ENCODE measurements around the gene KANSL3.
"Not testable (repeated sequence)": the region's sequence is repeated elsewhere in the genome, so short reads cannot be mapped to it uniquely, and the experiment has no call there.

Gene KANSL3

DNA sequence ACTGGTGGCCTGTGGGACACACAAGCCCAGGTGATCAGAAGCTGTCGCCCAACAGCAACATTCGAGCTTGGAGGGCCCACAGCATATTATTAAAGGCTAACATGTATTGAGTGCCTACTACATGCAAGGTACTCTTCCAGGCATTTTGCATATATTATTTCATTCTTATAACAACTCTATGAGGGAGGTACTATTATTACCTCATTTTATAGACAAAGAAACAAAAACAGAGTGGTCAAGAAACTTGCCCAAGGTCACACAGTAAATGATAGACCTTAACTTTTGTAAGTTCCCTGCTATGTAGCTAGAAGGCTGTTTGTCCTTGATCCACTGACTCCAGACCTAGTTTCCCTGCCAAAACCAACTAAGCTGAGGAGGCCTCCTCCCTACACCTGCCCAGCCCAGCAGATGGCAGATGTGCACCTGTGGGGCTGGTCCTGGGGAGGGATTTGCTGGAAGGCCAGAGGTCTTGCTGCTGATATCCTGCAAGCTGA is 35.7 kb downstream of the KANSL3 start:
- DNase-seq, result no peak

DNA sequence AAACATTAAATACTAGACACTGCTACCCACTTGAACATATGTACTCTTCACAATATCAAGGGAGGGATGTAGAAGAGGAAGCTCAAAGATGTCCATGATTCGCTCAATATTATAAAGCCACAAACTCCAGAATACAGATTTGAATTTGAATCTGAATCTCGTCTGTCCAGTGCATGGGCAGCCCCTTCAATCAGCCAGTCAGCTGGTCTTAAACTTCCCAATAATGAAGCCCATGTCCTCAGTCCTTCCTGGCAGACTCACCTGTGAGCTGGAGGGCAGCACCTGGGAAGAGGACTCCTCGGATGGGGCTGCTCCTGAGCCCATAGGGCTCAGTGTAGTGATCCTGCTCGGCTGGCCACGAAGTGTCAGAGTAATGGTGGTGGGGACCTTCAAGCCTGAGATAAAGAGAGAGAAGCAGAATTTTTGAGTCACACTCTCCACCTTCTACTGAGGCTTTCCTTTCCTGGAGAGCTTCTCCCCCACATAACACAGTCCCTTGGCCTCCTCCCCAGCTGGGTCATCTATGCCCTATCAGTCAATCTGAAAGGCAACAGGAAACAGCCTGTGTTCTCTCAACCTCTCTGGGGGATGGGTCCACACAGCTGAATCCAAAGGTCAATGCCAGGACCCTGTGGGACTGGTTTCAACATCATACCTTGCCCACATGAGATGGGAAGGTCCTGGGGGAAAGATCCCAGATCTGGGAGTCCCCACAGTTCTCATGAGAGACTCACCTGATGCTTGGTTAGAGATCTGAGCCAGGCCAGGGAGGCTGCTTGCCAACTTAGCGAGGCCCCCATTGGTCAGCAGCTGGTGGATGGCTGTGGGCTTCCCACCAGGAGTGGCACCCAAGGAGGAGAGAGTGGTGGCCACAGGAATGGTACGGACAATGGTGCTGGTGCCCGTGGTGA is 36.5 kb downstream of the KANSL3 start:
- DNase-seq, result no peak

DNA sequence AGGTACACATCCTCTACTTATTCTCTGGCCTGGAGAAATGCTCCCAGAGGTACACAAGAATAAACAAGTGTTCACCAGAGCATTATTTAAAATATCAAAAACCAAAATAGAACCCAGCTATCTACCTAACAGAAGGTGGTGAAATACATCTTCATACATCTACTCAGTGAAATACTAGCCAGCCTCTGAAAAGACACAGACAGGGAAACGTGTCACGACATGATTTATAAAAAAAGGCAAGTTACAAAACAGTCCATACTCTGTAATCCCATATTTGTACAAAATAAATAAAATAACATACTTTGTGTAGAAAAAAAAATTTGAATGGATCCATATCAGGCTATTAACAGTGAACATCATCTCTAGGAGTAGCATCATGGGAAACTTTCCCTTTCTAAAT is 38.2 kb downstream of the KANSL3 start:
- DNase-seq, result no peak

DNA sequence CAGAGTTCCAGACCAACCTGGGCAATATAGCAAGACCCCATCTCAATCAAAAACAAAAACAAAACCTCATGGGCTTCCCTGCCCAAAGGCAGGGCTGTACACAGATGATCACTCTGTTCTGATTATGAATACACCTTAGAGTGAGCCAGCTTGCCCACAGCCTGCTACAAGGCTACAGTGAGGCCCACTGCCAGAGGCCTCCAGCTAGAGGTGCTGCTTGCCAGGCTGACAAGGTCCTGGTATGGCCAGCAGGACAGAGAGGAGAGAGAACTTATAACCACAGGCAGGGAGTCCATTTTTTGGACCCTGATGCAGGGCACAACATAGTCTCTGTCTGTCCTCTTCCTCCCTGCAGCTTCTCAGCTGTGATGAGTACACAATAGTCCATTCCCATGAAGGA is 41.5 kb downstream of the KANSL3 start:
- DNase-seq, result no peak

DNA sequence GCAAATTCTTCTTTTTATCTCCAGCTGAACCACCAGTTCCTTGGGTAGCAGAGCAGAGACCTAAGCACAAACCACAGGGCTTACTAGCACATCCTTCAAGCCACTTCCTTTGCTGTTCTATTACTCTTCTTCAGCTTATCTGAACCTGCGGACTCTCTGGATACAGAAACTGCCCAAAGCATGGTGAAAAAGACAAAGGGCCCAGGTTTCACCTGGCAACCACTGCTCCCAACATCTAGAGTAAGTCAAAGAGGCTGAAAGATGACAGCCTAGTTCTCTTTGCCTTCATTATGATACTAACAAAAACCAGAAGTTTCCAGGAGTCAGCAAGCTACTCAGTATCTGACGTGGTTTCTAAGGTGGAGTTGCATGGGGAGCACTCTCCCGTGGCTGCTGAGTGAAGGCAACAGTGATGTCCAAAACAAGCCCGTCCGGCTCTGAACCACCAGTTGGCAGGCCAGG is 43.4 kb downstream of the KANSL3 start:
- no peak for DNase-seq

DNA sequence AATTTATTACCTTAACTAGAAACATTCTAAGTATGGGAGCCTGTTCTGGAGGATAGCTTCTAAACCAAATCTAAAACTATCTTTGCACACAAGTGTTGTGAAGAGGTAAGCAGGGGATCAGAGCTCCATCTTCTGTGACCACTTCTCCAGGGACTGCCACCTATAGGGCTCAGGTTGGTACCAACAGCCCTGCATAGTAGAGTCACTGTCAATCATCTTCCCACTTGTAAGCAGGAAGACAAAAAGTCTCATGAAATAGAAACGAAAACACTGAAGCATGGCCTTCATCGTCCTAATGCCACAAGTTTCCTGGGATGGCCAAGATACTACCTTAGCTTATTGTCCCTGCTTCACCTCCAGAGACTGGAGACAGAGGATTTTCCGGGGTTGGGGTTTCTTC is 43.8 kb downstream of the KANSL3 start:
- DNase-seq, result no peak

DNA sequence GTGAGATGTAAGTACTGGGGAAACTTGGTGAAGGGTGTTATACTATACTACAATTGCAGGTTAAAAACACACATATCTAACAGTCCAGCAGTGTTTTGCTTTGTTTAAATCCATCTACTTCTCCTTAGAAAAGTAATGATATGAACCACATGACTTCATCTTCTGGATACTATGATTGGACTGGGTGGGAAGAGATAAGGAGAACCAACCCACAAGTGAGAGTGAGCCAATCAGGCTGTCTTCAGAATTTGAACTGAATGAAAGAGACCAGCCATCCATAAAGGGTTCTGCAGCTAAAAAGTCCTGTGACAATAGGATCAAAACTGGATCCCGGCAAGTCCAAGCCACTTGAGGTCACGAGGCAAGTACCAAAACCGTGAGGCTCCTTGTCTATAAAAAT is 46.6 kb downstream of the KANSL3 start:
- no peak for DNase-seq

DNA sequence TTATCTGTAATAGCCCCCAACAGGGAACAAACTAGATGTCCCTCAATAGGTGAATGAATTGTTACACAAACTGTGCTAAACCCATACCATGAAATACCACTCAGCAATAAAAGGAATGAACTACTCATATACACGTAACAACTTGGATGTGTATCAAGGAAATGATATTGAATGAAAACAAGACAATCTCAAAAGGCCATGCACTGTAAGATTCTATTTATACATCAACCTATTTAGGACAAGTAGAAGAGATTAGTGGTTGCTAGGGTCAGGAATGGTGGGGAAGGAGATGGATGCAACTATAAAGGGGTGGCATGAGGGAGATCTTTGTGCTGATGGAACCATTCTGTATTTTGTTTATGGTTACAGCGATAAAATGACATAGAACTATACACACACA is 47.1 kb downstream of the KANSL3 start:
- DNase-seq, result no peak

DNA sequence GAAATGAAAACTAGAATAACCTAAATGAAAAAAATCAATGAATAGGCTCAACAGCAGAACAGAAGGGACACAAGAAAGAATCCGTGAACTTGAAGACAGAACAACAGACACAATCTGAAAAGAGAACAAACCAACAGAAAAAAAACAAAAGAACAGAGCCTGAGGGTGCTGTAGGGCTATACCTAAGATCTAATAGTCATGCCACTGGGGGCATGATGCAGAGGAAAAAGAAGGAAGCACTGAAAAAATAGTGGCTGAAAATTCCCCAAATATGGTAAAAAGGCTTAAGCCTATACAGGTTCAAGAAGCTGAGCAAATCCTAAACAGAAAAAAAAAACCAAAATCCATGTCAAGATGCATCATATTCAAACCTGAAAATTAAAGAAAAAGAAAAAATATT is 50.3 kb downstream of the KANSL3 start:
- no peak for DNase-seq

DNA sequence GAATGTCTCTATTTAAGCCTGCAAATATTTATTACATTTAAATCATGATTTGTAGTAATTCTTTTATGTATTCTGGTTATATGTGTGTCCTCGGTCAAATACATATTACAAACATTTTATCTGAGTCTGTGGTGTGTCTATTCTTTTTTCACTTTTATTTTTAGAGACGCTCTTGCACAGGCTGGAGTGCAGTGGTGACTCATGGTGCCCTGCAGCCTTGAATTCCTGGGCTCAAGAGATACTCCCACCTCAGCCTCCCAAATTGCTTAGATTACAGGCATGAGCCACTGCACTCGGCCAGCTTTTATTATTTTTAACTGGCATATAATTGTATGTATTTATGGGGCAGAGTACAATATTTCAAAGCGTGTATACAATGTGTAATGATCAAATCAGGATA is 54.1 kb downstream of the KANSL3 start:
- no peak for DNase-seq

DNA sequence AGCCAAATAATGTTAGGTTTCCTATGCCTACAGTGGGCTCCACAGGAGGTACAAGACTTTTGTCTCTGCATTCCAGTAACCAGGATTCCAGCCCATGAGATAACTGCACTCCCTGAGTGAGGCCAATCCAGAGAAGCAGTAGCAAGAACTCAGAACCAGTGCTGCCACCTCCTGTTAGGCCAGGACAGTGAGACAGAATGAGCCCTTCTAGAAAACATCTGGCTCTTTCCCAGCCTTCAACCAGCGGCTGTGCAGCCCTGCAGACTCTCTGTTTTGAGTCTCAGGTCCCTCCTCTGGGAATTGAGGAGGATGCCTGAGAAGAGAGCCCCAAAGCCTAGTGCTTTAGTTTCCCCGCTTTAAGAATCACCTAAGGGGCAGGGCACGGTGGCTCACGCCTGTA is 57.3 kb downstream of the KANSL3 start:
- no peak for DNase-seq

DNA sequence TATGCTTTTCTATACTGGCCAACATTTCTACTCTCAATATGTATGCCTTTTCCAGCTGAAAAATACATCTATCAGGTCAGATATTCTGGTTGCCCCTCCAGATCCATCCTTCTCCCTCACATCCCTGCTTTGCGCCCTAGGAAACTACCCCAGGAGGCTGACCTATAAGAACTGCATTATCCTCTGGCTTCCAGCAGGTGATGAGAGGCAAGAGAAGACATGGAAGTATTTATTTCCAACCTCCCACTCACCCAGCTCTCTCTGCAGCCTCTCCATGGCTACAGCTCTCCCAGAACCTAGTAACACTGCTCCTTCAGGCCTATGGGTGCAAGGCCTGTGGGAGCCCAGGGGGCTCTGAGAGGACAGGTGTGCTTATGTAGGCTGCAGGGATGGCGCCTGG is 58.7 kb downstream of the KANSL3 start:
- no peak for DNase-seq

DNA sequence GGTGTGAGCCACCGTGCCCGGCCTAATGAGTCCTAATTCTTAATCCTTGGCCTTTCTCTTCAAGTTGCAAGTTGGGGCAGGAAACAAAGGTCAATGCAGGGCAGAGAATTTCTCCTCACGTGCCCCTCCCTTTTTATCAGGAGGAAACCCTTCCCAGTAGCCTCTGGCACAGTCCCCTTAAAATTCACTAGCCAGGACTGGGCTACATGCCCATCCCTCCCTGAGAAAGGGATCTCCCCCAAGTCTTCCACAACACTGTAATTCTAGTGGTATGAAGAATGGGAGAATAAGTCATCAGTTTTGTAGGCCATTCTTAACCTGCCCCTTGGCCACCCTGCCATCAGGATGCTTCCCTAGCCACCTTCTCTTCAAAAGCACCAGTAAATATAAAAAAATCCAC is 59.4 kb downstream of the KANSL3 start:
- no peak for DNase-seq

DNA sequence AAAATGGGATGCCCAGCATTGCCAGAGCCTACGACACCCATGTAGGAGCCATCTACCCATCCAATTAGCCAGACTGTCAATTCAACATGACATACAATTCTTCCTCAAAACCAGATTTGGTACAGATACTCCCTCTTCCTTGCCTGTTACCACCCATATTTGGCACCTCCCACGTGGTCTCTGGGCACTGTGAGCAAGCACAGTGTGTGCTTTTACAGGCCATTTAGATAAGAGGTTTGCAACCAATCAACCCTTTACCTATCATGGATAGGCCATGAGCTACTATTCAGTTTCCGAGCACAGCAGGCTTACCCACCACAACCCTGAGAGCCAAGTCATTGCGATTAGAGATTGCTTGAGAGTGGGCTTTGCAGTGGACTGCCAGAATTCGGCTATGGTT is 60.6 kb downstream of the KANSL3 start:
- DNase-seq, result no peak

DNA sequence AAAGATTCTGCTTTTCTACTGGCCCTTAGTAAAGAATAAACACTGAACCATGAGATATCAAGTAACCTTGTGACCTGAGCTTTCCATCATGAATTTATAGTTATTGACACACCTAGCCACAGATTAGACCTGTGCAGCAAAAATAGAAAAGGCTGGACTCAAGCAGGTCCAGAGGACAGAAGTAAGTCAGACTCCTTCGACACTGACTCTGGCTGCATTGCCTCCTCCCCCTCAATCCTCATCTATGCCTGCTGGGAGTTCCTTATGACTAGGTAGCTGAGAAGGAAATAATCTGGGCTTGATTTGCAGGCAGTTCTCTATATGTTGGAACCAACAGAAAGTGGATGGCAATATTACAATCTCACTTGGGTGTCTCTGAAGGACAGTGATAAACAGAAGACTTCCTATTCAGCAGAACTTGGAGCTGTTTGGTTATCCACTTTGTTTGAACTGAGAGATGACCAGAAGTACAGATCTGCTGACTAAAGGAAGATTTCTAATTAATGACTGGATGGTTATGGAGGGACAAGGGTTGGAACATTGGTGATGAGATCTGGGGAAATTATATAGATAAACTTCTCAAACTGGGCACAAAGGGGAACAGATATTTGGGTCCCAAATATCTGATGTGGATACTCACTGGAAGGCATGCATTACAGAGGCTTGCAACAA is 62.2 kb downstream of the KANSL3 start:
- DNase-seq, result no peak

DNA sequence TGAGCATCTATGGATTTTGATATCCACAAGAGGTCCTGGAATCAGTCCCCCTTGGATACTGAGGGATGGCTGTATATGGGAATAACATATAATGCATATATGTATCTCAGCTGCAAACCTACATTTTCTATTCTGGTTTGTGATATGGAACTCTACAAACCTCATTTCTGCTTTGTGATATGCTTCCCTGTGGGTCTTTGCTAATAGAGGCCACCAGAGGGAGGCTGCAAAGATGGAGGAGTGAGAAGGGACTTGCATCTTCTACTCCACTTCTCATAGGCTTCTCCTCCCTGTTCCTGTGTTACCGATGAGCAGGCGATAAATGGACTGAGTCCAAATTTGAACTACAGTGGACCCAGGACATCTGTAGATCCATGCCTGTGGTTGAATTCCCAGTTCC is 63.7 kb downstream of the KANSL3 start:
- no peak for DNase-seq

DNA sequence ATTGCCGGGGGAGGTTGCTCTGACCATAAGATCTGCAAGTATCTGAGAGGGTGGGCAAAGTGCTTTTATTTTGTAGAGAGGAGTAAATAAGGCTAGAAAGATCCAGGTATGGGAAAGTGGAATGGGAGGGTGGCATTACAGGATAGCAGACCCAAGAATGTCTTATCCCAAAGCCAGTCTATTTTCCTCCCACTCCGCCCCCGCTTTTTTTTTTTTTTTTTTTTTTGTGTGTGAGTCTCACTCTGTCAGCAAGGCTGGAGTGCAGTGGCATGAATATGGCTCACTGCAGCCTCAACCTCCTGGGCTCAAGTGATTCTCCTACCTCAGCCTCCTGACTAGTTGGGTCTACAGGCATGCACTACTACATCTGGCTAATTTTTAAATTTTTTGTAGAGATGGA is 70.0 kb downstream of the KANSL3 start:
- DNase-seq, result no peak

DNA sequence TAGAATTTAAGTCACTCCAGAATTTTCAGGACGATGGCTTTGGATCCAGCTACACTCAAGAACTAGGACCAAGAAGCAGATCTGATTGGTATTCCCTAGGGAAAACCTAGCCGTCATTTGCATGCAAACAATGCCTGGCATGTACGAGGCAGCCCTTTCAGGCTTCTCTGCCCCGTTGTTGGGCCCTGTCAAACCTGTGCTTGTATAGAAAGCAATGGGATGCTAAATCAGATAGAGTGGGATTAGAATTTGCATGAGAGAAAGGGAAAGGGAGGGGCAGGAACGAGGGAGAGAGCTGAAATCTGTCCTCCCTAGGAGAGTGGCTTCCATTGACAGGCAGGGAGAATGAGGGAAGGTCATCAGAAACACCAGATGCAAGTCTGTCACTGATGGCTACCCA is 73.0 kb downstream of the KANSL3 start:
- DNase-seq, result no peak

DNA sequence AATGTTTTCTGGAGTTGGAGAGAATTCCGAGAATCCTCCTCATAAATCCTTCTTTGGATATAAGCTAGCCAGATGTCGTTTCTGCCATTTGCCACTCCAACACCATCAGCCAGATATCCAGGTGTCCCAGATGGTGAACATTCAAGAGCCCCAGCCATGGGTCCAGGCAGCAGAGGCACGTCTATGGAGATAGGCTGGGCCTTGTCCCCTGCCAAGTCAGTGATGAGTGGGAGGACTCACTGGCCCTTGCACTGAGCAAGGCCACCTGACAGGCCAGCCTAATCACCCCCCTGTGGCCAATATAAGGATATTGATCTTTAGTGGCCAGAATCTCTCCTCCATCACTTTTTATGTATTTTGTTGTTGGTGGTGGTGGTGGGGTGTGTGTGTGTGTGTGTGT is 73.5 kb downstream of the KANSL3 start:
- DNase-seq, result no peak

DNA sequence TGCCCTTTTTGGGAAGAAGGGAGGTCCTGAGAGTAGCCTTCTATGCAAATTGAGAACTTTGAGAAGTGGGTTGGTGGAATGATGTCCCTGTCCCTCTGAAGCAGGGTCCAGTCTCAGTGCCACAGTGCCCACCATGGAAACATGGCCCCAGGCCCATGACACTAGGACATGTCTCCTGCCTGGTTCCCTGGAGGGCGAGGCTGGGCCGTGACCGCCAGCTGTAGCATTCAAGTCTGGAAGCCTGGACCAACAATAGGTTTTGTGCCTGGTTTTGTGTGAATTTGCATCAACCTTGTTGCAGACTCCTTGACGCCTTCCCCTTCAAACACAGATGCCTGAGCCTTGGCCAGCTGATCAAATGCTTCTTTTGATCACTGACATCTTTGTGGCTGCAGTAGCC is 74.1 kb downstream of the KANSL3 start:
- no peak for DNase-seq

DNA sequence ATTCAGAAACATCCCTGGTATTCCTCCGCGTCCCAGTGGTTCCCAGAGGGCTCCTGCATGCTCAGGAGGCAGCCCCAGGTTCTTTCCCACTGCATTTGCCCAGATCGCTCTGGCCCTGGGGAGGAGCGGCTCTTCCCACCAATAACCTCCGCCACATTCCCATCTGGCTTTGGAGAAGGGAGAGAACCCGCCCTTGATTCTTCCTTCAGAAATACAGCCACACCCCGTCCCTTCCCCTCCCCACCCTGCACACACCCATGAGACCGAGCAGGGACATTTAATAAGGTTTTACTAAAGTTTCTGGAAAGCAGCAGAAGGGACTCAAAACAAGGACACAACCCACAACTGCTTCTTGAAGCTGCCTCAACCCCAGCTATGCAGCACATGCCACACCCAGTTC is 79.6 kb downstream of the KANSL3 start:
- no peak for DNase-seq

DNA sequence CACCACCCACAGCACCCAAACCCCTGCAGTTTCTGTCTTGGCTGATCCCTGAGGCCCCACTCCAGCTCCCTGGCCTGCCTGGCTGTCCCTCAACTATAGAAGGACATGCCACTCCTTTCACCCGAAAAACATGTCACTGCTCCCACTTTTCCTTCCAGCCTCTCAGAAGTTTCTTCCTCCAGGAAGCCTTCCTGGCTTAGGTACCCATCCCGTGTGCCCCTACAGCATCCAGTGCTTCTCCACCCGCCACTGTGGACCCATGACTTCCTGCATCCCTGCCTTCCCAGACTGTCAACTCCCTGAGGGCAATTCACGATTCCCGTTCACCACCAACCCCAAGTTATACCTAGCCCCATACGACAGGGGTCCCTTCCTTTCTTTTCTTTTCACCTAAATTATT is 80.1 kb downstream of the KANSL3 start:
- no peak for DNase-seq

DNA sequence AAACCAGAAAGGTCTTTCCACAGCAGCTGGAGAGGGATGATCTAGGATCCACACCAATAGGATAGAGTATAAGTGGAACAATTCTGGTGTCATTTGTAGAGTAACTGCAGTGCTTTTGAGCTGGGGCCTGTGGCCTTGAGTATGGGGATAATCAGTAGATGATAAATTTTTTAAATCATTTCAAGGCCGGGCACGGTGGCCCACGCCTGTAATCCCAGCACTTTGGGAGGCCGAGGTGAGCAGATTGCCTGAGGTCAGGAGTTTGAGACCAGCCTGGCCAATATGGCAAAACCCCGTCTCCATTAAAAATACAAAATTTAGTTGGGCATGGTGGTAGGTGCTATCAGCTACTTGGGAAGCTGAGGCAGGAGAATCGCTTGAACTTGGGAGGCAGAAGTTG is 80.7 kb downstream of the KANSL3 start:
- DNase-seq, result not testable (repeated sequence)

Data from activated CD4-positive, CD25-positive, alpha-beta regulatory T cell (primary cell).